ENCODE data around the gene TFF2.

DNA sequence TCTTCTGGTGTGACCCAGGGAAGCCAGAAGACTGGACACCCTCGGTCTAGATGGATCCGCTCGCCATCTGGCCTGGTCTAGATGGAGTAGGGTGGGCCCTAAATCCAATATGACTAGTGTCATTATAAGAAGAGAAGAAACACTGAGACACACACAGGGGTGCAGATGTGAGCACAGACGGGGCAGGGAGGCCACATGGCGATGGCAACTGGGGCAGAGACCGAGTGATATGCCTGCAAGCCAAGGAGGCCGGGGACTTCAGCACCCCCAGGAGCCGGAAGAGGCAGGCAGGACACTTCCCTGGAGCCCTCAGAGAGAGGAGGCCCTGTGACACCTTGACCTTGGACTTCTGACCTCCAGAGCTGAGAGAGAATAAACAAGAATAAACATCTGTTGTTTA is 30.0 kb downstream of the TFF2 start:
- no peak for TF ChIP-seq EZH2 (IDR thresholded peaks at IDR 0.05; ENCODE audit: insufficient read depth, poor library complexity, severe bottlenecking)
- TF ChIP-seq EZH2phosphoT487 (IDR thresholded peaks at IDR 0.05; ENCODE audit: insufficient read depth, low read depth), result no peak

All from GM23248 (cell line).